PC-3 (cell line): ENCODE data around the gene SLC35F1.

Source experiments
- CTCF ChIP-seq: fragments of 300-600 bp; sonication (generic); conservative IDR thresholded peaks from 2 replicates; pipeline ENCODE4 v1.5.1; 2017; ENCODE audit warnings: antibody characterized with exemption, low read depth, mild to moderate bottlenecking, low read length
- EZH2 ChIP-seq: fragments of 300-600 bp; sonication (generic); IDR thresholded peaks from one replicate; pipeline ENCODE4 v1.6.1; 2017; ENCODE audit warnings: antibody characterized with exemption, mild to moderate bottlenecking, low read length; ENCODE audit not compliant: unreplicated experiment
- EZH2phosphoT487 ChIP-seq: fragments of 300-600 bp; sonication (generic); IDR thresholded peaks from 2 replicates; pipeline ENCODE4 v1.6.1; 2018; ENCODE audit warnings: mild to moderate bottlenecking, antibody characterized with exemption, low read length, borderline replicate concordance

GRCh38 chr6:118122801-118123200 is 215.7 kb downstream of the SLC35F1 start:
- TF ChIP-seq CTCF, result no peak
- TF ChIP-seq EZH2phosphoT487, result no peak
- no peak for TF ChIP-seq EZH2
